GM12878 (cell line): ENCODE results near the gene FANCE. TPM values are rescaled to one million over a fixed set of nuclear protein-coding genes. Genes with fewer than 3 reads are reported as not detected.

Experiments used
- DPF2 ChIP-seq: fragments of 450-650 bp; IDR thresholded peaks from 2 replicates; pipeline ENCODE4 v1.6.1; 2017; ENCODE audit warnings: mild to moderate bottlenecking
- EED ChIP-seq: sonication (generic); IDR thresholded peaks from 2 replicates; pipeline ENCODE4 v1.6.1; 2016; ENCODE audit warnings: antibody characterized with exemption, low read depth
- EP300 ChIP-seq, 2 experiments: fragments of 150-350 bp in 1 of 2; IDR thresholded peaks; 2 replicates each; pipeline ENCODE4 v1.6.1; 2011 to 2012; ENCODE audit warnings: low read depth in 2 of 2, low read length in 2 of 2, borderline replicate concordance in 1 of 2, improper control_type of control experiment in 1 of 2, inconsistent platforms in 1 of 2; ENCODE audit not compliant: control insufficient read depth in 1 of 2
- FOXM1 ChIP-seq: IDR thresholded peaks from 2 replicates; pipeline ENCODE4 v1.6.1; 2012; ENCODE audit warnings: low read depth, mild to moderate bottlenecking, inconsistent platforms, low read length, moderate library complexity
- HDAC2 ChIP-seq: fragments of 200-600 bp; sonication (generic); IDR thresholded peaks from 2 replicates; pipeline ENCODE4 v1.6.1; 2017
- HDGF ChIP-seq: fragments of 450-650 bp; IDR thresholded peaks from 2 replicates; pipeline ENCODE4 v1.6.1; 2016; ENCODE audit warnings: antibody characterized with exemption
- JUND ChIP-seq: IDR thresholded peaks from 2 replicates; pipeline ENCODE4 v1.6.1; 2012; ENCODE audit warnings: low read depth, mild to moderate bottlenecking, low read length, improper control_type of control experiment, moderate library complexity
- KDM1A ChIP-seq: fragments of 200-600 bp; sonication (generic); IDR thresholded peaks from 2 replicates; pipeline ENCODE4 v1.6.1; 2016; ENCODE audit warnings: borderline replicate concordance
- MTA3 ChIP-seq: IDR thresholded peaks from 2 replicates; pipeline ENCODE4 v1.6.1; 2012; ENCODE audit warnings: low read length, inconsistent platforms, borderline replicate concordance
- NR2C1 ChIP-seq: fragments of 450-650 bp; IDR thresholded peaks from 2 replicates; pipeline ENCODE4 v1.6.1; 2017; ENCODE audit warnings: antibody characterized with exemption, mild to moderate bottlenecking, moderate library complexity
- RAD21 ChIP-seq: IDR thresholded peaks from 2 replicates; pipeline ENCODE4 v1.6.1; 2011; ENCODE audit warnings: mild to moderate bottlenecking, low read depth, low read length, moderate library complexity; ENCODE audit not compliant: insufficient read depth
- RUNX3 ChIP-seq: IDR thresholded peaks from 2 replicates; pipeline ENCODE4 v1.6.1; 2012; ENCODE audit warnings: low read length, inconsistent platforms
- STAT3 ChIP-seq: IDR thresholded peaks from 2 replicates; pipeline ENCODE4 v1.6.1; 2011; ENCODE audit warnings: low read depth, low read length, improper control_type of control experiment
- TAF1 ChIP-seq: IDR thresholded peaks from 2 replicates; pipeline ENCODE4 v1.6.1; 2011; ENCODE audit warnings: mild to moderate bottlenecking, low read depth, low read length, borderline replicate concordance
- ZSCAN29 ChIP-seq: fragments of 450-650 bp; IDR thresholded peaks from 2 replicates; pipeline ENCODE4 v1.6.1; 2017; ENCODE audit warnings: mild to moderate bottlenecking, moderate library complexity
- polyA plus RNA-seq, 11 experiments: library from polyadenylated mRNA; depleted of rRNA in 4 of 11; unstranded in 6 of 11; stranded (reverse) in 5 of 11; fragments of >200 nt; fragmentation: Nextera tagmentation in 4 of 11; fragmentation: Illumina TruSeq in 1 of 11; extraction: Ambion mirVana in 4 of 11; extraction: Trizol in 1 of 11; gene quantifications; 1 replicate in 1 of 11; 2 replicates in 10 of 11; pipeline versions ENCODE4 v1.2.1 to v1.2.3, GENCODE V29; 2011 to 2016; ENCODE audit warnings: inconsistent platforms in 2 of 11, missing spikeins in 2 of 11, low read depth in 1 of 11
- total RNA-seq, 4 experiments: library from RNA; depleted of rRNA in 3 of 4; stranded (reverse); fragments of >200 nt in 3 of 4; fragmentation: Illumina TruSeq in 1 of 4; extraction: Trizol in 1 of 4; gene quantifications; 2 replicates each; pipeline versions ENCODE4 v1.2.1 to v1.2.3, GENCODE V29; 2013 to 2021
- TF ChIP-seq, protein P1 (sequence below): IDR thresholded peaks from 2 replicates; pipeline ENCODE4 v1.6.1; 2012; ENCODE audit warnings: low read depth, low read length, improper control_type of control experiment
- TF ChIP-seq, protein P2 (sequence below): IDR thresholded peaks from 2 replicates; pipeline ENCODE4 v1.6.1; 2012; ENCODE audit warnings: low read depth, low read length, improper control_type of control experiment
- TF ChIP-seq, protein P3 (sequence below): IDR thresholded peaks from 2 replicates; pipeline ENCODE4 v1.6.1; 2012; ENCODE audit warnings: low read length, inconsistent platforms
- TF ChIP-seq, protein P4 (sequence below): fragments of 450-650 bp; IDR thresholded peaks from 2 replicates; pipeline ENCODE4 v1.6.1; 2016; ENCODE audit warnings: mild to moderate bottlenecking
- TF ChIP-seq, protein P5 (sequence below): fragments of 450-650 bp; IDR thresholded peaks from 2 replicates; pipeline ENCODE4 v1.6.1; 2017; ENCODE audit warnings: mild to moderate bottlenecking, low read depth, inconsistent platforms; ENCODE audit not compliant: poor library complexity, severe bottlenecking
- TF ChIP-seq, protein P6 (sequence below), 3 experiments: IDR thresholded peaks in 2 of 3; conservative IDR thresholded peaks in 1 of 3; 2 replicates each; pipeline ENCODE4 v1.5.1; 2011; ENCODE audit warnings: low read depth in 3 of 3, low read length in 3 of 3, mild to moderate bottlenecking in 3 of 3, control low read depth in 2 of 3, moderate library complexity in 2 of 3, inconsistent platforms in 1 of 3, mixed read lengths in 1 of 3; ENCODE audit not compliant: control insufficient read depth in 2 of 3, insufficient read depth in 1 of 3; ENCODE audit errors: extremely low read depth in 1 of 3

The FANCE gene
- total and polyA plus RNA-seq, 10 of the 15 experiments (the other 5 are each of a cell fraction or from before 2014, with no cell fraction given): 3.0 to 13.3 (median 8.1) TPM

DNA sequence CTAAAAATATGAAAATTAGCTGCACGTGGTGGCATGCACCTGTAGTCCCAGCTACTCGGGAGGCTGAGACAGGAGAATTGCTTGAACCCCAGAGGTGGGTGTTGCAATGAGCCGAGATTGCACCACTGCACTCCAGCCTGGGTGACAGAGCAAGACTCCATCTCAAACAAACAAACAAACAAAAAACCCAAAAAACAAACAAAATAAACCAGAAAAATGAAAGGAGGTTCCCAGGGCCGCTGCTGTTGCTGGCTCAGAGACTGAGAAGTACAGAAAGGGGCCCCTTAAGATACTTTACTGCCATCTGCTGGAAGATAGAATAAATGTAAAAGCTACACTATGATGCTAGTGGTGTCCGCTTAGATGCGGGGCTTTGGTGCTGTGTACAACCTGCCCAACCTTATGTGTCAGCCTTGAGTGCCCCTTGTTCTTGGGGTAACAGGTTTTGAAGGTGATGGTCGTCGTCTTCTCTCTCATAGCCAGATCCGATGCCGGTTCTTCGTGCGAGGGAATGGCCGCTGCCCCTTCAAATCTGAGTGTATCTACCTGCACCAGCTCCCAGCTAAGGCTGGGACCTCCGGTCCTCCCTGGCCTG is 2.8 kb upstream of the FANCE start (continued):
- TF ChIP-seq, protein P1, sequence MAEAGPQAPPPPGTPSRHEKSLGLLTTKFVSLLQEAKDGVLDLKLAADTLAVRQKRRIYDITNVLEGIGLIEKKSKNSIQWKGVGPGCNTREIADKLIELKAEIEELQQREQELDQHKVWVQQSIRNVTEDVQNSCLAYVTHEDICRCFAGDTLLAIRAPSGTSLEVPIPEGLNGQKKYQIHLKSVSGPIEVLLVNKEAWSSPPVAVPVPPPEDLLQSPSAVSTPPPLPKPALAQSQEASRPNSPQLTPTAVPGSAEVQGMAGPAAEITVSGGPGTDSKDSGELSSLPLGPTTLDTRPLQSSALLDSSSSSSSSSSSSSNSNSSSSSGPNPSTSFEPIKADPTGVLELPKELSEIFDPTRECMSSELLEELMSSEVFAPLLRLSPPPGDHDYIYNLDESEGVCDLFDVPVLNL: no peak
- TF ChIP-seq, protein P2, sequence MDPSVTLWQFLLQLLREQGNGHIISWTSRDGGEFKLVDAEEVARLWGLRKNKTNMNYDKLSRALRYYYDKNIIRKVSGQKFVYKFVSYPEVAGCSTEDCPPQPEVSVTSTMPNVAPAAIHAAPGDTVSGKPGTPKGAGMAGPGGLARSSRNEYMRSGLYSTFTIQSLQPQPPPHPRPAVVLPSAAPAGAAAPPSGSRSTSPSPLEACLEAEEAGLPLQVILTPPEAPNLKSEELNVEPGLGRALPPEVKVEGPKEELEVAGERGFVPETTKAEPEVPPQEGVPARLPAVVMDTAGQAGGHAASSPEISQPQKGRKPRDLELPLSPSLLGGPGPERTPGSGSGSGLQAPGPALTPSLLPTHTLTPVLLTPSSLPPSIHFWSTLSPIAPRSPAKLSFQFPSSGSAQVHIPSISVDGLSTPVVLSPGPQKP: no peak
- TF ChIP-seq STAT3 (no peak), DPF2 (no peak), TAF1 (no peak), HDAC2 (no peak), HDGF (0 out of 2 replicates have a peak, but pooled peaks have one; percentile 41), NR2C1 (no peak), EP300 (IDR thresholded peaks at IDR 0.05; ENCODE audit: borderline replicate concordance in 1 of 2, control insufficient read depth in 1 of 2, low read depth in 2 of 2, low read length in 2 of 2) (no peak), FOXM1 (0 out of 2 replicates have a peak, but pooled peaks have one; percentile 12), JUND (no peak), MTA3 (no peak), RUNX3 (peak; percentile 12; the same call in 1 of the 2 replicates), RAD21 (peak; percentile 96), KDM1A (no peak), ZSCAN29 (no peak; the same call in 1 of the 2 replicates), EED (no peak)
- TF ChIP-seq, protein P3, sequence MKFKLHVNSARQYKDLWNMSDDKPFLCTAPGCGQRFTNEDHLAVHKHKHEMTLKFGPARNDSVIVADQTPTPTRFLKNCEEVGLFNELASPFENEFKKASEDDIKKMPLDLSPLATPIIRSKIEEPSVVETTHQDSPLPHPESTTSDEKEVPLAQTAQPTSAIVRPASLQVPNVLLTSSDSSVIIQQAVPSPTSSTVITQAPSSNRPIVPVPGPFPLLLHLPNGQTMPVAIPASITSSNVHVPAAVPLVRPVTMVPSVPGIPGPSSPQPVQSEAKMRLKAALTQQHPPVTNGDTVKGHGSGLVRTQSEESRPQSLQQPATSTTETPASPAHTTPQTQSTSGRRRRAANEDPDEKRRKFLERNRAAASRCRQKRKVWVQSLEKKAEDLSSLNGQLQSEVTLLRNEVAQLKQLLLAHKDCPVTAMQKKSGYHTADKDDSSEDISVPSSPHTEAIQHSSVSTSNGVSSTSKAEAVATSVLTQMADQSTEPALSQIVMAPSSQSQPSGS: no peak
- TF ChIP-seq, protein P4, sequence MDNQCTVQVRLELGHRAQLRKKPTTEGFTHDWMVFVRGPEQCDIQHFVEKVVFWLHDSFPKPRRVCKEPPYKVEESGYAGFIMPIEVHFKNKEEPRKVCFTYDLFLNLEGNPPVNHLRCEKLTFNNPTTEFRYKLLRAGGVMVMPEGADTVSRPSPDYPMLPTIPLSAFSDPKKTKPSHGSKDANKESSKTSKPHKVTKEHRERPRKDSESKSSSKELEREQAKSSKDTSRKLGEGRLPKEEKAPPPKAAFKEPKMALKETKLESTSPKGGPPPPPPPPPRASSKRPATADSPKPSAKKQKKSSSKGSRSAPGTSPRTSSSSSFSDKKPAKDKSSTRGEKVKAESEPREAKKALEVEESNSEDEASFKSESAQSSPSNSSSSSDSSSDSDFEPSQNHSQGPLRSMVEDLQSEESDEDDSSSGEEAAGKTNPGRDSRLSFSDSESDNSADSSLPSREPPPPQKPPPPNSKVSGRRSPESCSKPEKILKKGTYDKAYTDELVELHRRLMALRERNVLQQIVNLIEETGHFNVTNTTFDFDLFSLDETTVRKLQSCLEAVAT: peak; percentile 43; the same call in 1 of the 2 replicates
- TF ChIP-seq, protein P5, sequence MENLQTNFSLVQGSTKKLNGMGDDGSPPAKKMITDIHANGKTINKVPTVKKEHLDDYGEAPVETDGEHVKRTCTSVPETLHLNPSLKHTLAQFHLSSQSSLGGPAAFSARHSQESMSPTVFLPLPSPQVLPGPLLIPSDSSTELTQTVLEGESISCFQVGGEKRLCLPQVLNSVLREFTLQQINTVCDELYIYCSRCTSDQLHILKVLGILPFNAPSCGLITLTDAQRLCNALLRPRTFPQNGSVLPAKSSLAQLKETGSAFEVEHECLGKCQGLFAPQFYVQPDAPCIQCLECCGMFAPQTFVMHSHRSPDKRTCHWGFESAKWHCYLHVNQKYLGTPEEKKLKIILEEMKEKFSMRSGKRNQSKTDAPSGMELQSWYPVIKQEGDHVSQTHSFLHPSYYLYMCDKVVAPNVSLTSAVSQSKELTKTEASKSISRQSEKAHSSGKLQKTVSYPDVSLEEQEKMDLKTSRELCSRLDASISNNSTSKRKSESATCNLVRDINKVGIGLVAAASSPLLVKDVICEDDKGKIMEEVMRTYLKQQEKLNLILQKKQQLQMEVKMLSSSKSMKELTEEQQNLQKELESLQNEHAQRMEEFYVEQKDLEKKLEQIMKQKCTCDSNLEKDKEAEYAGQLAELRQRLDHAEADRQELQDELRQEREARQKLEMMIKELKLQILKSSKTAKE: peak; percentile 31
- TF ChIP-seq, protein P6, sequence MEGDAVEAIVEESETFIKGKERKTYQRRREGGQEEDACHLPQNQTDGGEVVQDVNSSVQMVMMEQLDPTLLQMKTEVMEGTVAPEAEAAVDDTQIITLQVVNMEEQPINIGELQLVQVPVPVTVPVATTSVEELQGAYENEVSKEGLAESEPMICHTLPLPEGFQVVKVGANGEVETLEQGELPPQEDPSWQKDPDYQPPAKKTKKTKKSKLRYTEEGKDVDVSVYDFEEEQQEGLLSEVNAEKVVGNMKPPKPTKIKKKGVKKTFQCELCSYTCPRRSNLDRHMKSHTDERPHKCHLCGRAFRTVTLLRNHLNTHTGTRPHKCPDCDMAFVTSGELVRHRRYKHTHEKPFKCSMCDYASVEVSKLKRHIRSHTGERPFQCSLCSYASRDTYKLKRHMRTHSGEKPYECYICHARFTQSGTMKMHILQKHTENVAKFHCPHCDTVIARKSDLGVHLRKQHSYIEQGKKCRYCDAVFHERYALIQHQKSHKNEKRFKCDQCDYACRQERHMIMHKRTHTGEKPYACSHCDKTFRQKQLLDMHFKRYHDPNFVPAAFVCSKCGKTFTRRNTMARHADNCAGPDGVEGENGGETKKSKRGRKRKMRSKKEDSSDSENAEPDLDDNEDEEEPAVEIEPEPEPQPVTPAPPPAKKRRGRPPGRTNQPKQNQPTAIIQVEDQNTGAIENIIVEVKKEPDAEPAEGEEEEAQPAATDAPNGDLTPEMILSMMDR (IDR thresholded peaks at IDR 0.05 in 2 of 3, conservative IDR thresholded peaks at IDR 0.05 in 1 of 3; ENCODE audit: control insufficient read depth in 2 of 3, extremely low read depth in 1 of 3, insufficient read depth in 1 of 3, low read depth in 3 of 3, low read length in 3 of 3): peak; percentile 66 to 82 (median 67)
- TF ChIP-seq, all 136 proteins: peak for 10
